HG03159 (cell line): ENCODE measurements around the gene IRS1.

Experiments
- ATAC-seq: cut with Tn5 transposase; IDR thresholded peaks from one replicate; pipeline ENCODE4 v1.9.1; 2021; ENCODE audit warnings: mild to moderate bottlenecking, moderate library complexity; ENCODE audit not compliant: unreplicated experiment

The IRS1 gene

DNA sequence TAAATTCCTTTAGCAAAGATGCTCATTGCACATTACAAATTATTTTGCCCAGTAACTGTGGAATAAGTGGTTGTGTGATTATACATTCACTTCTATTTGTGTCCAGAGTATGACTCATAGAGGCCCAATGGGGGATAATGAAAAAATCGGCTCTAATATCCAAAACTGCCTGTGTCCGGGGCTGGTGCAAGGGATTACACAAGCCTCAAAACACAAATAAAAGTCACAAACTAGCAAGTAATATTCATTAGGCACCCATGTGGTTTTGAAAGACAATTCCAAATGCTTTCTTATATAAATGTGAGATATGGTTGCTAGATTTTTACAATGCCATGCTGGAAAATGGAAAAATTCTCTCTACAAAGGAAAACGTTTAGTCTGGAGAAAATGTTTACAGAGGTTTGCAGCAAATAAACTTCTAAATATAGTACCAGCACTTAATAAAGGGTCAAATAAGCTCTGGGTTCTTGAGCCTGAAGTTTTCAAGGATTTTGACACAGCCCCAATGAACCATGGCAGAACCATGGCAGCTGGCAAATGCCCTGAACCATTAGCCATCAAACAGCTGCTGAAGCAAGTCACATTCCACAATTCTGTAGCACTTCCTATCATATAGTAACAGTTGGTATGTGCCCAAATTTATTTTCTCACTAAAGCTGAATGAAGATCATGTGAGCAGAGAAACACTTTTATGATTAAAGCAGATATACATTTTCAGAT, 40.5 kb downstream of the IRS1 start:
- ATAC-seq = no peak

DNA sequence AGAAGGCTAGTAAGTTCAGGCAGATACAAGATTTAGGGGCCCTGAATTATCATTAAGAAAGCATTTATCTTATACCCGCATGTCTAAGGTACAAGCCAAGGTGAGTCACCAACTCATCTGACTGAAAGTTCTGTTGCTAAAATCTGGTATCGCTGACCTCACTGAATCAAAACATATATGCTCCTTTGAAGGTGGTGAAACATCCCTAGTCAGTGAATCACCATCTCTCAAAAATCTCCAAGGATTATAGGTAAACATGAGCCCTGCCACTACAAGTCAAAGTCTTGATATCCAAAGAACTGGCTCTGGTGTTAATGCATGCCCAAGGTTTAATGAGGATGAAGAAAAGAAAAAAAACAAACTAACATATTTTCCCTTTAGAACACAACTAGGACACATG, 43.5 kb downstream of the IRS1 start:
- no peak for ATAC-seq

DNA sequence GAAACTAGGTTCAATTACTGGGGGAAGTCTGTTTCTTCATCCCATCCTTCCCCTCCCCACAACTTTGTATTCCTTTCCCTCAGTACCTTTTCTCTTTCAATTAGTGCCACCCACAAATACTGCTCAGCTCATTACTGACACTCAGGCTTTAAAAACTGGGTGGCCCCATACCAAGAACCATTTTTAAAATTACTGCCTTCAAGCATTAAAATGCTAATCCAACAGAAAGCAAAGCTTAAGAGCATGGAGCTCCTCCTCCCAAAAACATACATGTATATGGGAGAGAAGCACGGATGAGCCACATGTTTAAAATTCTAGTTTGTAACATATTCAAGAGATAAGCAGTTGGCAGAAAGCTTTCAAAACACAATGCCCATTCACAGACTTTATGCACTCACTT, 44.0 kb downstream of the IRS1 start:
- ATAC-seq = no peak

DNA sequence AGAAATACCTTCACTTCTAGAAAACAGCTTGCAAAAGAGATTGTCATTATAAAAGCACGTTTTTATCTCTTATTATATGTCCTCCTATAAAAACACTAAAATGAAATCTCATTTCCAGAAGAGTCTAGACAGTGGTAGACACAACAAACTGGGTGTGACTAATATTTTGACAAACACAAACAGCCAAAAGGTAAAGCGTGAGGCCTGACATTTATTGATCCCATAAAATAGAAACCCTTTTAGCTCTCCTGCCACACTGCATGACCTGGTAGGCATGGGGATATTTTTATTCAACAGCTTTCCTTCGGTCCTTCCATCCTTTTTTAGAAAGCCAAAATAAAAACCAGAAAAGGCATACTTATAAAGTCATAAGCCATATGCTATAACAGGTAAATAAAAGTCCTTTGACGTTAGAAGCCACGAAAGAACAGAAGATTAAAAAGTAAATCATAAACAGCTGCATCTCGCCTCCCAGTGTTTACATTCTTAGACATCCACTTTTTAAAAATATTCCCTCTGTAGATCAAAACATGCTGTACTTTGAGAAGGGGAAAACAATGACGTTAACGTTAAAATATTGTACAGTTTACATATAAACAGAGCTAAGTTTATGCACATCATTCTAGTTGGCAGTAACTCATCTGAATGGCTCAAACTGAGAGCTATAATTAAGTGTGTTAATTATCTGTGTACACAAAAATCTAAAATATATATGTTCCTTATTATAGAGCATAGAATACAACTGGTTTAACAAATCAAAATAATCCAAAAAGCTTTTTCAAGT, 44.6 kb downstream of the IRS1 start:
- no peak for ATAC-seq

DNA sequence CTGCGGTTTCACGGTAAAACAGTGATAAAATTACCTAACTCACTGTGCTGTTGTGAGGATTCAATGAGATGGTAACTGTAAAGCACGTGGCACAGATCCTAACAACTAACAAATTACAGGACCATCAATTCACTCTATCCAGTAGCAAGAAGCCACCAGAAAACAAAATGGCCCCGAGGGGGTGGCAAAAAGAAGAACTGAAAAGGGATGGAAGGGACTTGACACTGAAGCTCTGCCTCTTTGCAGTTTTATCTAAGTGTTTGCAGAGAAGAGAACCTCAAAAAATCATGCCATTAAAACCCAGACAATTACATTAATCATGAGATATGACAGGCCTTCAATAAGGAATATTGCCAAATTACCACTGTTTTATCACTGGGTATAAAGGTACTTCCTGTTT, 46.7 kb downstream of the IRS1 start:
- no peak for ATAC-seq

DNA sequence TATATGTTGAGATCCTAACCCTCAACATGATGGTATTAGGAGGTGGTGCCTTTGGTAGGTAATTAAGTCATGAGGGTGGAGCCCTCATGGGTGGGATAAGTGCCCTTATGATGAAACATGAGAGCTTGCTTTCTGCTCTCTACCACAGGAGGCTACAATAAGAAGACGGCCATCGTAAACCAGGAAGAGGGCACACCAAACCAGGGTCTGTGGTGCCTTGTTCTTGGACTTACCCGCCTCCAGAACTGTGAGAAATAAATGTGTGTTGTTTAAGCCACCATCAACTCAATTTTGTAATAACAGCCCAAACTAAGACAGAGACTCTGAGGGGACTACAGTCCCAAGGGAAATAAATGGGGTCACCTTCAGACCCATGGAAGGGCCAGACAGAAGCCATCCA, 52.3 kb downstream of the IRS1 start:
- no peak for ATAC-seq

DNA sequence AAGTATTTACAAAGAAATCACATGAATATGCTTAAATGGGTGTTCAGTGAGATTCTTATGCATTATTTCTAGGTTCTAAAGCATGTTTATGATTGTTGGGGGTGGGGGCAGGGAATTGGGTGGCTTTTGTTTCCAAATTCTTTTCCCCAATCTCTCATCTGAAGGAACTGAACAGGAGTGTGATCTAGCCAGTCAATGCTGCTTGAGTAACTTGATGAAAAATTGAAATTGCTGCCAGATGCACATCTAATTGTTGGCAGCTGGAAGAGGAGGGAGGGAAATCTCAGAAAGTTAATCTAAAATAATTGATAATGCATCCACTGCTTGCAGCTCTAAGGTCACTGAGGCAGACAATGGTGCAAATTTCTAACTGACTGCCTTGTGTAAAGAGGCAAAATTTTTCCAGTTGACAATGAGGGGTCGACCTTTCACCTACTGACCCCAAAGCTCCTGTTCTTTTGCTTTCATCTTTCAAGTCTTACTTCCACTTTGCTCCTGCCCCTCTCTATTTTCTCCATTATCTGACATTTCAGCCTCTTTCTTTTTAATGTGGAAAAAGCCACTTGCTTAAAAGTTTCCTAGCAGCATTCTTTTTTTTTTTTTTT, 53.3 kb downstream of the IRS1 start:
- no peak for ATAC-seq

DNA sequence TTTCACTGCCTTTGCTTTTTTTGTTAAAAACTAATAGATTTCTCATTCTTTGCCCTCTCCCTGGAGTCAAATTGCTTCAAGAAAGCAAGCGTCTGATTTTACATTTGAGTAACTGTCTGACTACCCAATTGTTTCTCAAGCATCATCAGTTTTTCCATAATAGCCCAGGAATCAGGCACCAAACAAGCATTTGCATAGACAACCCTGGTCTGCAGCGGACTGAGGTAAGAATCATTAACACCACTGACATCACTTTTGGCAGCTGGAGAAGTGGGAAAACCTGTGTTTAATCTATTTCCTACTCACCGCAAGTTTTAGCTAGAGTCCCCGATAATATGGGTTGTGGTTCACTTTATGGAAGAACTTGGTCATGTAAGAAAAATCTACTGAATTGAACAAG, 55.7 kb downstream of the IRS1 start:
- ATAC-seq = no peak

DNA sequence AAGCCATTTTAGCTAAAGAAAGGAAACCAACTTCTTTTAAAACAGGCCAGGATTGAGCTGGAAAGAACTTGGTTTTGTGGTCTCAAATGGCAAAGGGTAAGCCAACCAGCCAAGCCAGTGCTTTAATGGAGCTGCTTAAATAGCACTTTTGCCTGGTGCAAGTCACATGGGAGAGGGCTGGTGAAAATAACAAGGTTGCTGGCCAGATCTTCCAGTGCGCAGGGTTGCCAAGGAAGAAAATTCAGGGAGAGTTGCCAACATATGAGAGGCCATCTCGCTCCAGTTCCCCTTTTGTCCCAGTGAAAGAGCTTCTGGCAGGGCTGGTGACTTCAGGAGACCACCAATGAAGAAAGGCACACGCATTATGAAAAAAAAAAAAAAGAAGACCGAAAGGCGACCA, 57.3 kb downstream of the IRS1 start:
- ATAC-seq = no peak

DNA sequence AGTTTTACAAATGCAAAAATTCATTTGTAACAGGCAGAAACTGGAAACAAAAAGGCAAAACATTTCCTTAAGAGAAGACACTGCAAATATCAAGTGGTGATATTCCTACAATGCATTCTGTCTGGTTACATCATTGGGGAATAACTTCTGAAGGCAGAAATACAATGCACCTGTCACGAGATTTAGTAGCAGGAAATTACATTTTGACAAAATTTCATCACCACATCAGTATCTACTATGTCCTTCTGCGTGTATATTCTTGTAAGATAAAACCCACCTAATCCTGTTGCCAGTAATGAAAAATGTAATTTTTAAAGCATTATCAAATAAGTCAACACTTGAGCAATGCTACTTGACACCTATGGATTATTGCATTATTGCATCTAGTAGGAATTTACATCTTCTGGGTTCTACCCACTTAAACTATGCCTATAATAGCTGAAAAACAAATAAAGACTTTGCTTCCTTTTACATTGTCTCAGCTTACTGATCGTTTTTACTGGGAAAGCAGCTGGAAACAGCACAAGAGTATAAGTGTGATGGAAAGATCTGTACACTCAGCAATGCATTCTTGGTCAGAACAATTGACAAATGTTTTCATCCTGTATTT, 59.5 kb downstream of the IRS1 start:
- ATAC-seq = no peak

DNA sequence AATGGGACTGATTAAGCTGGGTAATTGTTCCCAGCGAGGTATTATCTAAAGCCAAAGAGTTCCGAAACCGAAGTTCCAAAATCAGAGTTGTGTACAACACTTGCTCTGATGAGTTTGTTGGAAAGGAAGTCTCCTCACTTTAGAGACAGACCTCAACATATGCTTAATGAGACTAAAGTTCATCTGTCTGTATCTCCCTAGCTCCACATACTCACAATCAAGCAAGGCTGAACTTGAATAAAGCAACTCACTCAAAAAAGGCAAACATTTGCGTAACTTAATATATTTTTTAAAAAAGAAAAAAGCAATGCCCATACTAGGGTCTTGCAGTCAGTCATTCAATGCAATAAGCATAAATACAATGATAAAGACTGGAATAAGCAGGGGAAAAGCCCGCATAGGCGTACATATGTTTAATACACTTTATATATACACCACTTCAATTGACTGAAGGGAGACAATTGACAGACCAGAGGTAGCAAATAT, 60.0 kb downstream of the IRS1 start:
- ATAC-seq = no peak

DNA sequence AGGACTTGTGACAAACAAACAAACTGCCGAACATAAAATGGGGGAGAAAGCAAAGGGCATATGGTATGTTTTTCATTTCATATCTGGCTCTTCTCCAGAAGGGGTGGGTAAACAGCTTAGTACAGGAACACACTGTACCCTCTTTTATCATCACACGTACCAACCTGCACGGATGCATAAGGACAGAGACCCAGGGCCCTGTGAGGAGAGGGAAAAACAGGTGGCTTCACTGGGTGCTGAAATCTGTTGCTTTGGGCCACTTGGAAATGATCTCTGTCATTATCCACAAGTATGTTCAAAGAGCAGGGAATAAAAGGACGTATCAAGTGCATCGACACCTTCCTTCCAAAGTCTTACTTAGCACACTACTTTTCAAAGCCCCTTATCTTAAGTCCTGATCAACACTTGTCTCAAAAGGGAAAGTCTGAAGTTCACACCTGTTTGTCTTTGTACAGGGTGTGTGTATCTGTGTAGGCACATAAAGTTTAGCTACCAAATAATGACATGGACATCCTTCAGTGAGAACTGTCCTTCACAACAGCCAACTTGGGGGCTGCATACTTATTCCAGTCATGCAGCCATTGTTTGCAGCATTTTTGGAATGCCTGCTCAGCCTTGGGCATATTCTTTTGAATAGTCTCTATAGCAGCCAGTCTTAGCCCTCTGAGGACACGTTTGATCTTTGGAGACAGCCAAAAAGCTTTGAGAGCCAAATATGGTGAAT, 60.6 kb downstream of the IRS1 start:
- ATAC-seq = no peak

DNA sequence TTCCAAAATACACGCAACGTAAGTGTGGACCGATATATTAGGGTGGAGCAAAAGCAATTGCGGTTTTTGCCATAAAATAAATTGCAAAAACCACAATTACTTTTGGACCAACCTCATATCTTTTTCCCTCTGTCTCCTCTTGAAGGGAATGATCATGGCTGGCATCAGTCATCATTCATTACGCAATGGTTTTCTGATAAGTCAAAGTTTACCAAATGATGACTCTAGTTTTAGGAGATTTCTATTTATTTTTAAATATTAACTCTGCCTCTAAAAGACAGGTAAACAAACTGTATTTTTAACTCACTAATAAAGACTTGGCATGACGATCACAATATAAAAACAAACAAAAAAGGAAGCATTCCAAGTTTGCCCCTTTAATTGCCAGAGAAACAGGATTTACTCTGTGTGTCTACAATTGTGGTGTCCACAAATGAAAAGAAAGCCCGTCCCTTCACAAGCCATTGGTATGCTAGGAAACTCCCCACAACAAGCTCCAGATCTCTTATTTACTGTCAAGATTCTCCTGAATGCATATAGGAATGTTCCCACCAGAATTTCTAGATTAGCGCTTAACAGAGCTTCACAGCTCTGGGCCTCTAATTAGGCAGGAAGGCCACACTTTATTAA, 61.3 kb downstream of the IRS1 start:
- no peak for ATAC-seq

DNA sequence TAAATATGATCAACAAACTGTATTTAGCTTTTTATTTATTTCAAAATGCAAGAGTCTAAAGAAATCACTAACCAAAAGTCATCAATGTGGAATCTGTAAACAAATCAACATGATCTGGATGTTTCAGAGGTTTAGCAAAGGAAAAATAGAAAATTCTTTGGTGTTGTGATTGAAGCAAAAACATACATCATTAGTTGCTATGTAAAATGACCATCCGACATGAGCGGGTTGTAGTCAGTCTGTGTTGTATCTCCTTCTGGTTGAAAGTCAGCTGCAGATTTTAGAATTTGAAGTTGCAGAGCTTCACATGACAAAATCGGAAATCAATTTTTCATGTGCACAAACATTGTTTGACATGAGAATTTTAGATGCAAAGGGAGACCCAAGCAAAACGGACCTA, 63.2 kb downstream of the IRS1 start:
- ATAC-seq = no peak

DNA sequence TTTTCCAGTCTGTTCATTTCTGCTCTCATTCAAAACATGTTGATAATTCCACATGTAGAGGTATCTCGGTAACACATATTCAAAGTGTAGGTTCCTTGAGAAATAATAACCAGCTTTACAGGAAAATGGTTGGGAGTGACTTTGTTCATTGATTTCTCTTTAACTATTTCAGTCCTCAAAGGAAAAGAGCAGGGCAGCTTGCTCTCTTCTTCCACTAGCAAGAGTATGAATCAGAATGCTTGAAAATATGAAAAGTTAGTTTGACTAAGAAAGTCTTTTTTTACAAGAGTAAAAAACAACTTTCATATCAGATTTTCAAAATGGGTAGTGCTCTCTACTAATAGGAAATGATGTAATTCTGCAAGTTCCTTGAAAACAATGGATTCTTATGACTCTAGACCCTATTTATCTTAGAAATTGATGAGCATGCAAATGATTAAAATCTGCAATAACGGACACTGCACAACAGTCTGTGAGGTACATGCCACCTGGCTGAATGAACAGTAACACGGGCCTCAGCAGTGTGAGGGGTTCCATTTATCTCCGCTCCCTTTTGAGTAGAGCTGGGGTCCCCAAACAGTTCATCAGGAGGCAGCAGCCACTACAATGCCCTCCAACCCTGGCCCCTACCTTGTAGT, 65.6 kb downstream of the IRS1 start:
- no peak for ATAC-seq

DNA sequence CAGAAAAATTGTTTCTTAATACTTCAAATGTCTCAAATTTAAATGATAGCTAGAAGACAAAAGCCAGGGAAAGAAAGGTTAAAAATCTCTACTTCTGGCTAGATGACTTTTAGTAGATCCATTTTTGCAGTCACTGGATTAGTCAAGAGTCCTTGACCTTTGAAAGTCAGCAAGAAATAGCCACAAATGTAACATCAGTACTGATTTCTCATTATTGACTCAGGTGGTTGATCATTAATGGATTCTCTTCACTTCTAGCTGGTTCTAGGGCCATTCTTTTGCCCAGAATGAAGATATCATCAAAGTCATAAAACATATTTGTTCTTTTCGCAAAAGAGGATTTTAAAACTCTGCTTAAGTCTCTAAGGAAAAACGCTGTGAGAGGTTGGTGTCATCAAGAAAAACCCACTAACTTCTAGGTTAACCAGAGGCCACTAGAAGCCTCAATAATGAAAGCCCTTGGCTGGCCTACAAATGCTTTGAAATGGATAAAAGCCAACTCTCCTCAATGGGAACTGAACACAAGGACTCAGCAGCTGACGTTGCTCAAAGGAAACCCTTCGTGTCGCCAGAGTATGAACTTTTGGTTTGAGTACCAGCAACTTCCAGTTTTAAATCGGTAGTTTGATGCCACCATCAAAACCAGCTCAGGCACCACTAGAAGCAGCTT, 66.3 kb downstream of the IRS1 start:
- no peak for ATAC-seq

DNA sequence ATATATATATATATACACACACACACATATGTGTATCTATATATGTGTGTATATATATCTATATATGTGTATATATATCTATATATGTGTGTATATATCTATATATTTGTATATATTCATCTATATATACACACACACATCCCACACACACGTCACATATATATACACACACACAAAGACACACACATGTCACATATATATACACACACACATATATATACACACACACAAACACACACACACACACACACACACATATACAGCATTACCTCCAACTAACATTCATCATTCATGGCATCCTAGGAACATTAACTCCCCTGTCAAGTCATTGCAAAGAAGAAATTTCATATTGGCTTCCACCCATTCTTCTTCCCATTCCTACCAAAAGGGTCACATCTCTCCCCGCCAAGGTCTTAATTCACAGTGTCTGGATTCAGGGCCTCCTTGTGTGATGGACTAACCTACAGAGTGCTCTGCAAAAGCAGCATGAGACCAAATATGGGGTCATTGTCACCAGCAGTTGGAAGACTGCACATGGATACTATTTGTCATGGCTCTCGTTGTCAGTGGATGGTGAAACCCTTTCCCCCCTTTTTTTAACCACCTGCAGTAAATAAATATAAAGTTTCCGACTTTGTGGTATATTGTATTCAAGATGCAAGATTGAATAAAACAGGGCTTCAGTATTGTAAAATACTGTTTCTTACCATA, 67.0 kb downstream of the IRS1 start:
- no peak for ATAC-seq

DNA sequence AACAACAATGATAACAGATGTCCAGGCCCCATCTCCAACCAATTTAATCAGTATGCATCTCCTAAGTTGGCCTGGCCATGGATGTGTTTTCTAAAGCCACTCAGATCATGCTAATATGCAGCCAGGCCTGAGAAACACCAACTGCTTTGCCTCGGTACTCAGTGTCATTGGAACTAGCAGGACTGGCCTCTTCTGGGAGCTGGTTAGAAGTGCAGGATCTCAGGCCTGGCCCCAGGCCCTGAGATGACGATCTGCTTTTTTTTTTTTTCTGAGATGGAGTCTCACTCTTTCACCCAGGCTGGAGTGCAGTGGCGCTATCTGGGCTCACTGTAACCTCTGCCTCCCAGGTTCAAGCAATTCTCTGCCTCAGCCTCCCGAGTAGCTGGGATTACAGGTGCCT, 69.1 kb downstream of the IRS1 start:
- no peak for ATAC-seq

DNA sequence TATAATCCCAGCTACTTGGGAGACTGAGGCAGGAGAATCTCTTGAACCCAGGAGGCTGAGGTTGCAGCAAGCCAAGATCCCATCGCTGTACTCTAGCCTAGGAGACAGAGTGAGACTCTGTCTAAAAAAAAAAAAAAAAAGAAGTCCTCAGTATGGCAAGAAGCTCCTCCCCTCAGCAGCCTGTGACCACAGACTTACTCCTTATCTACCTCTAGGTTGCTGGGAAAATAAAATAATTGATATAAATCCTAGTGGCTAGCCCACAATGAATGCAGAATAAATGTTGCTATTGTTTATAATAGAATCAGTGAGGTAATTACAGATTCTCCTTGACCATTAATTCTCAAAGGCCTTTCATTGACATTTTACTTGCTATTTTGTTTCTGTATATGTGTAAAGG, 70.6 kb downstream of the IRS1 start:
- ATAC-seq = no peak
